HG02970 (cell line): ENCODE results near the gene FAM3D.
A peak's percentile ranks its signal among the peaks of the same experiment; 100 is the strongest.

Source experiments
- ATAC-seq: cut with Tn5 transposase; IDR thresholded peaks from one replicate; pipeline ENCODE4 v1.9.1; 2021; ENCODE audit warnings: mild to moderate bottlenecking, moderate library complexity, moderate number of reproducible peaks; ENCODE audit not compliant: unreplicated experiment, low FRiP score

The FAM3D gene

DNA sequence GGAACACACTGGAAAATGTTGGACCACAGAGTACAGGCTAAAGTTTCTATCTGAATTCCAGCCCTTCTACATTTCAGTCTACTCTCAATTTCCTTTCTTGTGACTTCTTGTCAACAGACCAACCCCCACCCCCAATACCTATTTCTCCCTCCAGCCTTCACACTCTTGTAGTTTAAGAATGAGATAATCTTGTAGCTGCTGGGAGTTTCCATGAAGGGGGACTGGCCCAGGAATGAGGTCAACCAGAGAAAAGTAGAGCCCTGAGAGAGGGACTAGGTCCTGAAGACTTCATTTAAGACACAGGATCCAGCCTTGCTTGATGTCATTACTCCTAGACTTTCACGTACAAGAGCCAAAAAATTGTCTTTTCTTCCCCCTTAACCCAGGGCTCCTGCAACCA, 59.9 kb downstream of the FAM3D start:
- ATAC-seq = no peak

DNA sequence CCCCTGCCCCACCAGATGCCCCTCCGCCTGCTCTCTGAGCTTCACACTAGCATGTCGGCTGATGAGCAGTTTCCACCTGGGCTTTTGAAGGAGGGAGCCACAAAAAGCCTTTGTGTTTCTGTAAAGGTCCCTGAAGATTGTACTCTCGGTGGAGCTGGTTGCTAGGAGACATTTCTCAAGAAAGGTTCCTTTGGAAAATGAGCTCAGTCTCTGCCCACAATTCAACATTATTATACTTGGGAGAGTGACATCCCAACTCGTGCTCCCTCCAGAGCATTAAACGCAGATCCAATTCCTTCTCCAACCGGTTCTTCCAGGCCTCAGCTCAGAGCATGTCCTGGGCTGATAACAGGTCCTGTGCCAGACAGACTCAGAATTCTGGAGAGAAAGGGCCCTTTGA, 62.5 kb downstream of the FAM3D start:
- no peak for ATAC-seq

DNA sequence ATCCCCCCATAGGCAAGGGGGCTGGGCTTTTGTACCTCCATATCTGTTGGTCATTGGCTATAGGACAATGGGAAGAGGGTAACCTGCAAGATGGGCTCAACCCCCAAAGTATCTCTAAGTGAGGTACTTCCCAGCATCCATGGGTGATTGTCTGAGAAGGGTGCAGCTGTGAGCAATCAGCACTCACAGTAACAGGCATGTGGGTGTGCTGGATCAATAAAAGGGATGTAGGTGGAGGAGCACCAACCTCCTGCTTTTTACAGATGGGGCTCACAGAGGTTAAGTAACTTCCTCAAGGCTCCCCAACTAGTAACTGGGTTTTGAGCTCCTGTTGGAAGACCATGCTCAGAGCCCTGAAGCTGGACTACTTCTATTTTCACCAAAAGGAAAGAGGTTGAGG, 63.0 kb downstream of the FAM3D start:
- ATAC-seq = no peak

DNA sequence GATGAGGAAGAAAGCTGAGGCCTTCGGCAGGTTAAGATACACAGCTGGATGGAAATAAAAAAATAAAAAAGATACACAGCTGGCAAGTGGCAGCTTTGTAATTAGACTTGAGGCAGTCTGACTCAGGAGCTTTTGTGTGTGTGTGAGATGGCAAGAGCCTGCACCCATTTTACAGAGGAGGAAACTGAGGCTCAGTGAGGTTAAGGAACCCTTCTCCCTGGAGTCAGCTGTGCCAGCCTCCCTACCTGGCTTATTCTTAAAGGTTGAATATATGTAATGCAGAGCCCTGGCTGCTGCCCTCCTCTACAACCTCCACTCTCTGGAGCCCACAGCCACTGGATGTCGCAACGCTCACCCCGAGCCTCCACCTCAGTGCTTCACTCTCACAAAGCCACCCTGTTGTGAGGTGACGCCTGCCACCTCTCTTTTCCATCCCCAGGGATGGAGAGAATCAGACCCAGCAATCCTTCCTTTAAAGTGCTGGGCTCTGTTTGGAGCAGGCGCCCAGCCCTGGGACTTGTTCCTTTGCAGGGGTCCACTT, 68.7 kb downstream of the FAM3D start:
- no peak for ATAC-seq

DNA sequence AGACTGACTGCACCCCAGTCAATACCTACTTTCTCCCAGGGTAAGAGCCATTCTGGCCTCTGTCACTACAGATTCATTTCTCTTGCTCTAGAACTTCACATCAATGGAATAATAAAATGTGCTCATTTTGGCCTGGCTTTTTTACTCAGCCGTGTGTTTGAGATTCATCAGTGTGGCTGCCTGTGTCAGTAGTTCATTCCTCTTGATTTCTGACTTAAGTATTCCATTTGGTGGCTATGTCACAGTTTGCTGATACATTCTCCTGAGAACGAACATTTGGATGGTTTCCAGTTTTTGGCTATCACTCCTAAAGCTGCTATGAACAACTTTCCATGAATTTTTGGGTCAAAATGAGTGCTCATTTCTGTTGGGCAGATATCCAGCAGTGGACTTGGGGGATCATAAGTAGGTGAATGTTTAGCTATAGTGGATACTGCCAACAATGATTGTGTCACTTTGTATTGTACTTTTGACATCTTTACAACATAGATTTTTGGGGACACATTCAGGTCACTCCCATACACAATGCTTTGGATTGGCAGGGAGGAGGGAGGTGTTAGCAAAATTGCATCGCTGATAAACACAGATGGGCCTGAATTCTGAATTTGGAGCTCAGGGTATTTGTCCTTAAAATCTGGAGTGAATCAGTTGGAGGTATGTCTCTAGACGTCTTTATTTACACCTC, 69.6 kb downstream of the FAM3D start:
- no peak for ATAC-seq

DNA sequence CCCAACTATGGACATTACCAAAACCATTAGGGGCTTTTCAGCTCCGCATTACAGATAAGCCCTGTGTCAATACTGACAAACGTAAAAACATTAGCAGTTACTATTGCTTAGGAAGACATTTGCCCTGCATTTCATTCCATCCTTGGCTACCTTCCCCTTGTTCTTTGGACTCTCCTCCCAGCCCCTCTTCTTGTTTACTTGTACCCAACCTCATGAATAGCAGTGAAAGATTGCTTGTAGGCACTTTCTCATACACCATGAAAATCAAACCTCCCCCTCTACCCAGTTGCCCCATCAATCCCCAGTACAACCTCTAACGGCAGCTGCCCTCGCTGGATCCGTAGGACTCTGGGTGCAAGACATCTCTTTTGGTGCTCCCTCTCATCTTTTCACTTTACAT, 72.5 kb downstream of the FAM3D start:
- no peak for ATAC-seq

DNA sequence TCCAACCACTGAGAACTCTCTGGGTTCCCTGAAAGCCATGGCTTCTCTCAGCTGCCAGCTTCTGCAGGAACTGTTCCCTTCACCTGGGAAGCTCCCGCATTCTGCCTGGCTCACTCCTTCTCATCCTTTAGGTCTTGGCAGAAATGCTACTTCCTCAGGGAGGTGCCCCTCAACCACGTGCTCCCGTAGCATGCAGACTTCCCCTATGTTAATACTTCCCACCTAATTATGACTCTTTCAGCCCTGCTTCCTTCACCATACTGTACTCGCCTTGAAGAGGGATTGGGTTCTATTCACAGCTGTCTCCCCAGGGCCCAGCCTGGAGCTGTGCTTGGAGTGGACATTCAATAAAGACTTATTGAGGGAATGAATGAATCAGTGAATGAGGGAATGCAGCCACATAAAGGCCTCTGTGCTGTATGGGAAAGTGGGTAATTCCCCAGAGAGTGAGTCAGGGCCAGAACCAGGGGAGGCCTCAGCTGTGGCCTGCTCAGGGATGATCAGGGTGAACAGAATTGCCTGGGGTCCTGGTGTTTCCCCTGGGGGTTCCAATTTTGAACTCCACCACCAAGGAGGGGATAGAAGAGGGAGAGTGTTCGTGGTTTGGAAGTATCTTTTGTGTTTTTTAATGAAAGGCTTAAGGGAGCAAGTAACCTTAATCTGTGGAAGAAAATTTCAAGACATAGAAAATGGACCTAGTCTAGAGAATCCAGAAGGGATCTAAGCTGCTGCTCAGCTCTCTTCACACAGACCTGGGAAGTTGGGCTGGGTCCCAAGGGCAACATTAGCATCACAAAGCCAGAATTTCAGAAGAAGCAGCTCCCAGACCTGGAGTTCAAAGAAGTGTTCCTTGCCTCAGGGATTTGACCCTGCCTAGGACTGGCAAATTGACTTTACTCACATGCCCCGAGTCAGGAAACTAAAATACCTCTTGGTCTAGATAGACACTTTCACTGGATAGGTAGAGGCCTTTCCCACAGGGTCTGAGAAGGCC, 74.8 kb downstream of the FAM3D start:
- no peak for ATAC-seq

DNA sequence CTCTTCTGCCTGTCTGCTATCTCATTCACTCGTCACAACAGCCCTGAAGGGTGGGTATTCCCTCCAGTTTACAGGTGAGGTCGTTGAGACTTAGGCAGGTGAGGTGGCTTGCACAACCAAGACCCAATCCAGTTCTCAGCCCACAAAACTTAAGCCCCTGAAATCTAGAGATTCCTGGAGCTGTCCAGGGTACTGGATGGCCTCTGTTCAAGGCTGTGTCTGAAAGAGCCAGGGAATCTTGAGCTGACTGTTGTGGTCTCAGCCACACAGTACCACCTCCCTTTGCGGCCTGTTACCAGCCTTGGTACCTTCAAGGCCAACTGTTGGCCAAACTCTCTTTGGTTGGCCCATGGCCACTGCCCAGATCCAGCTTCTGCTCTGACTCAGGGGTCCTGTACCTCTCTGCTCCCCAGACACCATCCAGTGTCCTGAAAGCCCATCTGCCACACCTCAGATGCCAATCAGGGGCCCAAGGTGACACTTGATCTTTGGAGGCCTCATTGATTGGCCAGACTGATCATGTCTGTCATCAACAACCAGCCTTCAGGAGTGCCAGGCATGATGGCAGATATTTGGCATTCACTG, 78.5 kb downstream of the FAM3D start:
- no peak for ATAC-seq

DNA sequence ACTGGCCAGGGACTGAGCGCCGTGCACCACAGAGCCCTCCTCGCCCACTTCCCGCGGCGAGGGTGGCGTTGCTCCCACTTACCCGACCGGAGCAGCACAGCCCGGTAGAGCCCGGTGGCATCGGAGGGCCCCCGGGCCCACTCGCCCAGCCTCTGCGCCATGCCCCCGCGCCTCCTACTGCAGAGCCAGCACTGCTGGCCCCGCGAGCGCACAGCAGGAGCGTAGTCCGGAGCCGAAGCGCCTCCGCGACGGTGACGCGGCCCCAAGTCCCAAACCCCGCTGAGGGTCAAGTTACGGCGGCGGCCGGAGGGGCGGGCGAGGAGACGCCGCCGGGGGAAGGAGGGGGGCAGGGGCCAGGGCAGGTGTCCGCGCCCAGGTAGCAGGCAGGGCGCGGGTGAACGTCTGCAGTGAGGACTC, 79.8 kb downstream of the FAM3D start:
- ATAC-seq = no peak

DNA sequence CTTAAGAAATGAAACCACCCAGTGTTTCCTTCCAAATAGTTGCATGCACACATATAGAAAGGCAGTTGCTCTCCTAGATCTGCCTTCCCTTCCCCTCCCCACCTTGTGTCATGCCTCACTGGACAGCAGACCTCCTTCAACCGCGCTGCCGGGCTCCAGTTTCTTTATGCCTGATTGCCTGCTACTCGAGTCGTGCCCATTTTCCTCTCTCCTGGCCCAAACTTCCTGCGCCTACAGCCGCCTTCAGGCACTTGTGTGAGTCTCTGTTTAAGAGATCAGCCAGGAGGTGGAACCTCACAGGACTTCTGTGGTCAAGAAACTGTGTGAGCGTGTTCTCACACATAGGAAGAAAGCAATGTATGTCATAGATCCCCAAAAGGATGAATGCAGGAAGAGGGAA, 80.6 kb downstream of the FAM3D start:
- ATAC-seq = no peak

DNA sequence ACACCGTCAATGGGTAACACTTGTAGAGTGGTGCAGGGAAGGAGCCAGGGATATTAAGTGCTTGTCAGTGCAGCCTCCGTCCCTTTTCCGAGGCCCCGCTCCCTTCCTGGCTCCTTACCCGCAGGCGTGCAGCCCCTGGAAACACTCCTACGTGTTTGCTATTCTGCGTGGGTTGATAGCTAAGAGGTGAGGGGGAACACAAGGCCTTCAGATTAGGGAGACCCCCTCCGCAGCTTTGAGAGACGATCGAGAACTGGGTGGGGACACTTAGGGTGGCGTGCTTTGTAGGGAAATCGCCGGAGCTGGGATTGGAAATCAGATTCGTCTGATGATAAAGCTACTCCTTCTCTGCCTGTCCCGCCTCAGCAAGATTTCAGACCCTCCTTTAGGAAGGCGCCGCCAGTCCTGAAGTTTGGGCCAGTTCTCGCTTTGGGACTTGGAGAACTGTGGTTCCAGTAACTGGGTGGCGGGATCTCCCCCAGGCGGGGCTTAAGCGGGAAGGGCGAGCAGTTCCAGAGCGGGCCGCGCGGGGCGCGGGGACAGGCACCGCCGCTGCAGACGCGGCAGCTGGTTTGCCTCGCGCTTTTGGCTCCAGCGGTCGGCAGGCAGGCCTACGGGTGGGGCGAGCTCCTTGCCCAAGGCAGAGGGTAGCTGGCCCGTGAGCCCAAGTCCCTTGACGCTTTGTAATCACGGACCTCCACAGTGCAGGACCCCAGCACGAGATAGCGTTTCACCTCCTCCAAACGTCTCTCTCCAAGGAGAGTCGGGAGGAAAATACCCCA, 81.4 kb downstream of the FAM3D start:
- ATAC-seq = peak; percentile 75

DNA sequence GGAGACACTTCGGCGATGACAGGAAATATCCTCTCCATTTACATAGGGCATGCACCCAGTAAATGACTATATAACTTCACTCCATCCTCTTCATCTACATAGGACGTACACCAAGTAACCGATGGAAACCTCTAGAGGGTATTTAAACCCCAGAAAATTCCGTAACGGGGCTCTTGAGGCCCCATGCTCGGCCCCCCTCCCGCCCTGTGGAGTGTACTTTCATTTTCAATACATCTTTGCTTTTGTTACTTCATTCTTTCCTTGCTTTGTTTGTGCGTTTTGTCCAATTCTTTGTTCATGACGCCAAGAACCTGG, 81.9 kb downstream of the FAM3D start:
- no peak for ATAC-seq
